Heart left ventricle (tissue), 16 donors: ENCODE measurements around the gene HUNK. TPM values are rescaled to one million over a fixed set of nuclear protein-coding genes. Genes with fewer than 3 reads are reported as not detected.

Source experiments
- ATAC-seq, 4 donors: fragments of 200-7000 bp; cut with Tn5 transposase; one replicate each; pipeline ENCODE4 v1.9.1; 2020 to 2022; ENCODE audit warnings: moderate library complexity in 4 of 4, mild to moderate bottlenecking in 3 of 4, moderate number of reproducible peaks in 1 of 4
- DNase-seq, 5 donors: peaks; one replicate each; pipeline ENCODE4 v3.0.0-alpha.2; 2020
- H3K27ac ChIP-seq, 12 donors: fragments of 200-600 bp; sonication (generic) in 4 of 12; one replicate each; pipeline versions ENCODE4 v1.5.0 to v1.8.0; 2016 to 2022; ENCODE audit warnings: mild to moderate bottlenecking in 2 of 12
- H3K27me3 ChIP-seq, 9 donors: fragments of 200-600 bp; sonication (generic) in 2 of 9; one replicate each; pipeline versions ENCODE4 v1.5.1 to v1.8.0; 2016 to 2022; ENCODE audit warnings: mild to moderate bottlenecking in 3 of 9
- H3K36me3 ChIP-seq, 9 donors: fragments of 200-600 bp; sonication (generic) in 2 of 9; one replicate each; pipeline versions ENCODE4 v1.5.0 to v1.8.0; 2018 to 2022; ENCODE audit warnings: mild to moderate bottlenecking in 2 of 9
- H3K4me1 ChIP-seq, 12 donors: fragments of 200-600 bp; sonication (generic) in 4 of 12; one replicate each; pipeline versions ENCODE4 v1.5.0 to v1.8.0; 2016 to 2022; ENCODE audit warnings: mild to moderate bottlenecking in 3 of 12
- H3K4me3 ChIP-seq, 12 donors: fragments of 200-600 bp; sonication (generic) in 4 of 12; one replicate each; pipeline versions ENCODE4 v1.5.0 to v1.8.0; 2017 to 2022; ENCODE audit warnings: mild to moderate bottlenecking in 9 of 12, moderate library complexity in 4 of 12
- H3K9me3 ChIP-seq, 12 donors: fragments of 200-600 bp; sonication (generic) in 4 of 12; one replicate each; pipeline versions ENCODE4 v1.5.0 to v1.8.0; 2016 to 2022; ENCODE audit warnings: mild to moderate bottlenecking in 1 of 12
- POLR2A ChIP-seq, 2 donors: fragments of 450-650 bp; IDR thresholded peaks; one replicate each; pipeline ENCODE4 v1.6.1; 2017; ENCODE audit warnings: antibody characterized with exemption in 2 of 2, mild to moderate bottlenecking in 2 of 2, moderate library complexity in 2 of 2
- WGBS, 4 donors: extraction: QIAGEN DNeasy Blood & Tissue Kit in 2 of 4; methylation state at CpG; one replicate each; pipeline versions ENCODE4 v1.1.5 to v1.1.7; 2013 to 2018; 5-methylcytosine and 5-hydroxymethylcytosine counted together
- intact Hi-C, 10 donors: fragments of 100-400 bp; cut with DNase I; formaldehyde crosslinking; loops; one replicate each; pipeline versions ENCODE4 v1.11.1 to v1.14.2; 2022
- polyA plus RNA-seq, 2 donors: library from polyadenylated mRNA; stranded (reverse); fragments of 200-250 nt; gene quantifications; one replicate each; pipeline ENCODE4 v1.2.3, GENCODE V29; 2013
- total RNA-seq, 9 donors: library from RNA; depleted of rRNA in 2 of 9; stranded (reverse); fragments of >200 nt in 2 of 9; fragmentation: NEBNext Ultra II Directional in 3 of 9; extraction: Animal tissue kit (Norgen Biotek cat#: 25700) in 3 of 9; gene quantifications; one replicate each; pipeline versions ENCODE4 v1.1.0 to v1.2.4, GENCODE V29; 2016 to 2023
- TF ChIP-seq, protein P1 (sequence below), 12 donors: fragments of 200-600 bp; sonication (generic) in 4 of 12; IDR thresholded peaks; one replicate each; pipeline versions ENCODE4 v1.5.0 to v1.8.0; 2018 to 2022; ENCODE audit warnings: antibody characterized with exemption in 12 of 12, mild to moderate bottlenecking in 5 of 12
- donor health status: ischemic (EF 13 %, LVEDD 7.1; RV severe dilation, severe dysfunction).
- donor health status: healthy with polysubstance abuse.
- donor health status: DM: no; HTN: yes; CAD: no.
- donor health status: DM: no; HTN: no; CAD: no.
- donor health status: ischemic (EF 25% LVEDD 6.9; RV normal size, moderate dysfunction).
- donor health status: ischemic (EF 25% LVEDD 5.7; RV mildly dilated, moderate dysfunction).
- donor health status: healthy.
- donor health status: DM: yes; HTN: yes; CAD: no.
- donor health status: ischemic (EF 35%, LVEDD 5.7; RV mildly dilated, moderate dysfunction).
- donor health status: nonischemic (EF 11% LVEDD 7.7; RV severe dilation, severe dysfunction).
- donor health status: DM: yes; HTN: yes; CAD: no.
- donor health status: PGD.
- donor health status: ischemic (EF 29% LVEDD 5.4; RV normal size, mild dysfunction).
- donor health status: nonischemic (EF 23%, LVEDD 6.1; RV moderate dilation, normal function).

Gene HUNK
- total and polyA plus RNA-seq, 11 donors, result 0.02 to 1.4 (median 0.22) TPM

GRCh38 chr21:31837041-31837440 lies 35.8 kb upstream of the HUNK start:
- DNase-seq (no peak), ATAC-seq (no peak)
- H3K9me3 ChIP-seq, result no peaks in the 10 kb centered on the region
- no peak for TF ChIP-seq POLR2A (IDR thresholded peaks at IDR 0.05)
- TF ChIP-seq, protein P1, sequence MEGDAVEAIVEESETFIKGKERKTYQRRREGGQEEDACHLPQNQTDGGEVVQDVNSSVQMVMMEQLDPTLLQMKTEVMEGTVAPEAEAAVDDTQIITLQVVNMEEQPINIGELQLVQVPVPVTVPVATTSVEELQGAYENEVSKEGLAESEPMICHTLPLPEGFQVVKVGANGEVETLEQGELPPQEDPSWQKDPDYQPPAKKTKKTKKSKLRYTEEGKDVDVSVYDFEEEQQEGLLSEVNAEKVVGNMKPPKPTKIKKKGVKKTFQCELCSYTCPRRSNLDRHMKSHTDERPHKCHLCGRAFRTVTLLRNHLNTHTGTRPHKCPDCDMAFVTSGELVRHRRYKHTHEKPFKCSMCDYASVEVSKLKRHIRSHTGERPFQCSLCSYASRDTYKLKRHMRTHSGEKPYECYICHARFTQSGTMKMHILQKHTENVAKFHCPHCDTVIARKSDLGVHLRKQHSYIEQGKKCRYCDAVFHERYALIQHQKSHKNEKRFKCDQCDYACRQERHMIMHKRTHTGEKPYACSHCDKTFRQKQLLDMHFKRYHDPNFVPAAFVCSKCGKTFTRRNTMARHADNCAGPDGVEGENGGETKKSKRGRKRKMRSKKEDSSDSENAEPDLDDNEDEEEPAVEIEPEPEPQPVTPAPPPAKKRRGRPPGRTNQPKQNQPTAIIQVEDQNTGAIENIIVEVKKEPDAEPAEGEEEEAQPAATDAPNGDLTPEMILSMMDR (IDR thresholded peaks at IDR 0.05), result no peak
- no peaks in the 10 kb centered on the region for H3K36me3 ChIP-seq
- intact Hi-C loops, result no loop called here
- H3K27me3 ChIP-seq, result peaks cover 0 to 6% (median 0%) of the 10 kb centered on the region in 9 donors
- H3K4me3 ChIP-seq, result no peak overlapping the region
- H3K27ac ChIP-seq, result no peak overlapping the region
- no peaks in the 10 kb centered on the region for H3K4me1 ChIP-seq

GRCh38 chr21:31837618-31838390 lies 35.0 kb upstream of the HUNK start:
- ATAC-seq (no peak), DNase-seq (no peak)
- 70 to 80% (median 76%) methylated on average over 3 of the region's 3 CpGs for WGBS, 4 donors
- Histone ChIP-seq H3K9me3 (no peaks in the 10 kb centered on the region), H3K4me1 (no peaks in the 10 kb centered on the region), H3K36me3 (no peaks in the 10 kb centered on the region), H3K27ac (no peak overlapping the region), H3K4me3 (no peak overlapping the region), H3K27me3 (peaks cover 0 to 8% (median 0%) of the 10 kb centered on the region in 9 donors)
- intact Hi-C loops, result no loop called here
- TF ChIP-seq, protein P1 (IDR thresholded peaks at IDR 0.05), result no peak
- TF ChIP-seq POLR2A (IDR thresholded peaks at IDR 0.05), result no peak

GRCh38 chr21:31838586-31839355 lies 34.0 kb upstream of the HUNK start:
- H3K9me3 ChIP-seq, result no peaks in the 10 kb centered on the region
- 81 to 87% (median 83%) methylated on average over 5 of the region's 5 CpGs for WGBS, 4 donors

GRCh38 chr21:31844206-31844605 lies 28.6 kb upstream of the HUNK start:
- Histone ChIP-seq H3K27ac (no peak overlapping the region), H3K36me3 (no peaks in the 10 kb centered on the region), H3K4me3 (no peak overlapping the region), H3K4me1 (peaks cover 0 to 26% (median 0%) of the 10 kb centered on the region in 12 donors), H3K9me3 (no peaks in the 10 kb centered on the region), H3K27me3 (peaks cover 0 to 8% (median 0%) of the 10 kb centered on the region in 9 donors)
- DNase-seq (no peak), ATAC-seq (no peak)
- intact Hi-C loops, result no loop called here
- TF ChIP-seq POLR2A (IDR thresholded peaks at IDR 0.05), result no peak
- TF ChIP-seq, protein P1 (IDR thresholded peaks at IDR 0.05), result no peak

More at GRCh38 chr21:31838586-31839355, 34.0 kb upstream of the HUNK start:
- Histone ChIP-seq H3K36me3 (no peaks in the 10 kb centered on the region), H3K27ac (no peak overlapping the region), H3K4me3 (no peak overlapping the region), H3K27me3 (peaks cover 0 to 8% (median 0%) of the 10 kb centered on the region in 9 donors), H3K4me1 (no peaks in the 10 kb centered on the region)
- no peak for TF ChIP-seq POLR2A (IDR thresholded peaks at IDR 0.05)
- TF ChIP-seq, protein P1 (IDR thresholded peaks at IDR 0.05), result no peak
- ATAC-seq, result no peak
- intact Hi-C loops, result no loop called here
- no peak for DNase-seq
